Stimulated activated CD4-positive, alpha-beta T cell treated with anti-CD3 and anti-CD28 coated beads, Interleukin-2, amount 100 ng/mL, for 4 hours (primary cell): ENCODE measurements around the gene SNX11.
"Not testable (repeated sequence)": the region's sequence is repeated elsewhere in the genome, so short reads cannot be mapped to it uniquely, and the experiment has no call there.

Experiments used
- DNase-seq: peaks from one replicate; pipeline ENCODE4 v3.0.0-alpha.2; 2020; ENCODE audit warnings: low read depth

The SNX11 gene, protein sequence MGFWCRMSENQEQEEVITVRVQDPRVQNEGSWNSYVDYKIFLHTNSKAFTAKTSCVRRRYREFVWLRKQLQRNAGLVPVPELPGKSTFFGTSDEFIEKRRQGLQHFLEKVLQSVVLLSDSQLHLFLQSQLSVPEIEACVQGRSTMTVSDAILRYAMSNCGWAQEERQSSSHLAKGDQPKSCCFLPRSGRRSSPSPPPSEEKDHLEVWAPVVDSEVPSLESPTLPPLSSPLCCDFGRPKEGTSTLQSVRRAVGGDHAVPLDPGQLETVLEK

GRCh38 chr17:48107137-48108055, at the start of gene SNX11:
Gene SNX11, plus strand, starts transcription at chr17:48107766. Its CDS starts 4,278 bp downstream, at chr17:48112044.
- peak; percentile 97 for DNase-seq

DNA sequence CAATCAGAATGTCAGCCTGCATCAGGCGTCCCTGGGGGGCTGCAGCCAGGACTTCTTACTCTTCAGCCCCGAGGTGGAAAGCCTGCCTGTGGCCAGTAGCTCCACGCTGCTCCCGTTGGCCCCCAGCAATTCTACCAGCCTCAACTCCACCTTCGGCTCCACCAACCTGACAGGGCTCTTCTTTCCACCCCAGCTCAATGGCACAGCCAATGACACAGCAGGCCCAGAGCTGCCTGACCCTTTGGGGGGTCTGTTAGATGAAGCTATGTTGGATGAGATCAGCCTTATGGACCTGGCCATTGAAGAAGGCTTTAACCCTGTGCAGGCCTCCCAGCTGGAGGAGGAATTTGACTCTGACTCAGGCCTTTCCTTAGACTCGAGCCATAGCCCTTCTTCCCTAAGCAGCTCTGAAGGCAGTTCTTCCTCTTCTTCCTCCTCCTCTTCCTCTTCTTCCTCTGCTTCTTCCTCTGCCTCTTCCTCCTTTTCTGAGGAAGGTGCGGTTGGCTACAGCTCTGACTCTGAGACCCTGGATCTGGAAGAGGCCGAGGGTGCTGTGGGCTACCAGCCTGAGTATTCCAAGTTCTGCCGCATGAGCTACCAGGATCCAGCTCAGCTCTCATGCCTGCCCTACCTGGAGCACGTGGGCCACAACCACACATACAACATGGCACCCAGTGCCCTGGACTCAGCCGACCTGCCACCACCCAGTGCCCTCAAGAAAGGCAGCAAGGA, 49.0 kb upstream of the SNX11 start:
- DNase-seq: no peak

DNA sequence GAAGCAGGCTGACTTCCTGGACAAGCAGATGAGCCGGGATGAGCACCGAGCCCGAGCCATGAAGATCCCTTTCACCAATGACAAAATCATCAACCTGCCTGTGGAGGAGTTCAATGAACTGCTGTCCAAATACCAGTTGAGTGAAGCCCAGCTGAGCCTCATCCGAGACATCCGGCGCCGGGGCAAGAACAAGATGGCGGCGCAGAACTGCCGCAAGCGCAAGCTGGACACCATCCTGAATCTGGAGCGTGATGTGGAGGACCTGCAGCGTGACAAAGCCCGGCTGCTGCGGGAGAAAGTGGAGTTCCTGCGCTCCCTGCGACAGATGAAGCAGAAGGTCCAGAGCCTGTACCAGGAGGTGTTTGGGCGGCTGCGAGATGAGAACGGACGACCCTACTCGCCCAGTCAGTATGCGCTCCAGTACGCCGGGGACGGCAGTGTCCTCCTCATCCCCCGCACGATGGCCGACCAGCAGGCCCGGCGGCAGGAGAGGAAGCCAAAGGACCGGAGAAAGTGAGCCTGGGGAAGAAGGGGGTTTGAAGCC, 48.4 kb upstream of the SNX11 start:
- no peak for DNase-seq

GRCh38 chr17:48060249-48060648, 47.3 kb upstream of the SNX11 start:
- DNase-seq: no peak

DNA sequence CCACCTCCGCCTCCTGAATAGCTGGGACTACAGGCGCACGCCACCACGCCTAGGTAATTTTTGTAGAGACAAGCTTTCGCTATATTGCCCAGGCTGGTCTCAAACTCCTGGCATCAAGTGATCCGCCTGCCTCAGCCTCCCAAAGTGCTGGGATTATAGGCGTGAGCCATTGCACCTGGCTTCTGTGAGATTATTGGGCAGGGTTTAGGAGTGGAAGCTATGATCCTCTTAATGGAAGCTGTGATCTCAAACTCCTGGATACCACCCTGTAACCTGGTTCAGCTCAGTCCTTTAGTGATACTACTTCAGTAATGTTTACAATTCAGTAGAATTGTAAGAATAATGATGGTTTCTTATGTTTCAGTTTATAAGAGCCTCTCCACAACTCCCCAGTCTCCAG, 45.3 kb upstream of the SNX11 start:
- DNase-seq: no peak

- no peak for DNase-seq
Observed at GRCh38 chr17:48064638-48065037, 42.9 kb upstream of the SNX11 start.

DNA sequence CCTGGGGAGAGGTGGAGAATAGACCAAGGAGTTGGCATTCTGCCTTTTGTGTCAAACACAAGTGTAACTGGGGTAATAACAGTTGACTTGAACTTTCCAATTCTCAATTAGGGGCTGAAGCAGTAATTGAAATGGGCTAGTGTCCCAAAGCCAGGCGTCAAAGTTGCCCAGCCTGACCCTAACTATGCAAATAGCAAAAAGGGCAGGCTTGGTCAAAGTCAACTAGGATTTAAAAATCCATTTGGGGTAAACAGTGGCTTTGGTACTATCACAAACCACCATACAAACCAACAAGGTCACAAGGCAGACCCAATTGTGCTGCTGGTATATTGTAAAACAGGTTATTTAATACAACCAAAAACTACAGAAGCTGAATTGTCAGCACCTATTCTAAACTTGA, 41.4 kb upstream of the SNX11 start:
- no peak for DNase-seq

DNA sequence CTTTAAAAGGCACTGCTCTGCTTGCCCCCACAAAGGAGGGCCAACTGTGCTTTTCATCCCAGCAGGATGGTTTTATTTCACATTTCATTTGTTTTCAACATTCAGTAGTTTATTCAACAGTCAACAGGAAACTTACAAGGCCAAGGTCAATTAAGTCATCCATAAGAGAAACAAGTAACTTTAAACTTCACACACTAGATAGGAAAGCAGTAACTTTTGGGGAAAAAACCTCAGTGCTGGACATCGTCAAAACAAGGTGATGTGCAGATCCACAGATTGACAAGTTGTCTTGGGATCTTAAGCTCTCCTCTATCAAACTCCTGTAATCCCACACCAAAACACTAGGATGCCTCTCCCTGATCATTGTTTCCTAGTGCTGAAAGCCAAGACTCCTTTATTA, 40.9 kb upstream of the SNX11 start:
- DNase-seq: no peak

DNA sequence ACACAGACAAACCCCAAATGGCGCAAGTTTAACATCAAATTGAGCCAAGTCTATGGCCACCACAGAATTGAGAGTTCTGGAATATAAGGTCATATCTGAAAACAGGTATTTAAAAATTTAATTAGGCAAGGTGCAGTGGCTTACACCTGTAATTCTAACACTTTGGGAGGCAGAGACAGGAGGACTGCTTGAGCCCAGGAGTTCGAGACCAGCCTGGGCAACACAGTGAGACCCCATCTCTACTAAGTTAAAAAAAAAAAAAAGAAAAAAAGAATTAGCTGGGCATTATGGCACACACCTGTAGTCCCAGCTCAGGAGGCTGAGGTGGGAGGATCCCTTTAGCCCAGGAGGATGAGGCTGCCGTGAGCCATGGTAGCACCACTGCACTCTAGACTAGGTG, 40.3 kb upstream of the SNX11 start:
- no peak for DNase-seq

GRCh38 chr17:48067808-48068207, 39.8 kb upstream of the SNX11 start:
- DNase-seq: not testable (repeated sequence)

- DNase-seq: no peak
Observed at GRCh38 chr17:48068491-48068961, 39.0 kb upstream of the SNX11 start.

GRCh38 chr17:48070195-48070594, 37.4 kb upstream of the SNX11 start:
- no peak for DNase-seq

DNA sequence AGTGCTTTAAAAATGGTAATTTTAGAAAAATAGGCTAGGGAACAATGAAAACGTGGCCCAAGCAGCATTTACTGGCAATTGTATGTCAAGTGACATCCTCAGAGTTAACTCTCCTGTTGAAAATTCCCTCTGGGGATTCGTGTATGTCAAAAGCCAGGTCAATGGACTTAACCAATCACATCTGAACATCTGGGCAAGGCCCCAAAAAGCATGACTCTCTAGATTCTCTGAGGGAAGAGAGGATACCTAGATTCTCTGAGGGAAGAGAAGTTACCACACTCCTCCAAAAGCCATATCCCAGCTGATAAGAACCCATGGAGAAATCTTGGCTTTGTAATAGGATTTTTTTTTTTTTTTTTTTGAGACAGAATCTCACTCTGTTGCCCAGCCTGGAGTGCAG, 35.9 kb upstream of the SNX11 start:
- no peak for DNase-seq

DNA sequence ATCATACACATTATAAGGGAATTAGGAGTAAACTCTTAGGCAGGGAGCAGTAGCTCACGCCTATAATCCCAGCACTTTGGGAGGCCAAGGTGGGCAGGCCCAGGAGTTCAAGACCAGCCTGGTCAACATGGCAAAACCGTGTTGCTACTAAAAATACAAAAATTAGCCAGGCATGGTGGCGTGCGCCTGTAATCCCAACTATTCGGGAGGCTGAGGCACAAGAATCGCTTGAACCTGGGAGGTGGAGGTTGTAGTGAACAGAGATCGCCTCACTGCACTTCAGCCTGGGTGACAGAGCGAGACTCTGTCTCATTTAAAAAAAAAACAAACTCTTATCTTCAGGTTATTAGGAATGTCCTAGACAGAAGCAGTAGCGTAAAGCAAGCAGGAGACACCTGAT, 34.8 kb upstream of the SNX11 start:
- DNase-seq: not testable (repeated sequence)

GRCh38 chr17:48073566-48074094, 33.9 kb upstream of the SNX11 start:
- DNase-seq: not testable (repeated sequence)

- peak; percentile 72 for DNase-seq
Observed at GRCh38 chr17:48074322-48075081, 33.1 kb upstream of the SNX11 start.

GRCh38 chr17:48077152-48077551, 30.4 kb upstream of the SNX11 start:
- DNase-seq: not testable (repeated sequence)

GRCh38 chr17:48081858-48082257, 25.7 kb upstream of the SNX11 start:
- DNase-seq: no peak

DNA sequence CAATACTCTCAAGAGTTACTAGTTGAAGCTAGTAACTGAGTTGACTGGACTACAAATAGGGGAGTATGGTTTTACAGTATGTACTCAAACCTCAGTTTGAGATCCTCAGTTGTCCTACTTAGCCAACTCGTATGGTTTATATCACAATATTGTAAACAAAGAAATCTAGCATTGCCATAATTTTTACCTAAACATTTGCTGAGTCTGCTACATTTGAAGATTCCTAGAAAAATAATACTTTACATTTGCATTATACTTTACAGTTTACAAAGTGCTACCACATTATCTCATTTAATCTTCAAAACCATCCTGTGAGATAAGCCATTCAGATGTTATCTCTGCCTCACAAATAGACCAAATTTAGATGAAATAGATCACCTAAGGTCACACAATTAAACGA, 22.6 kb upstream of the SNX11 start:
- DNase-seq: no peak

GRCh38 chr17:48093341-48094045, 14.1 kb upstream of the SNX11 start:
- DNase-seq: no peak

DNA sequence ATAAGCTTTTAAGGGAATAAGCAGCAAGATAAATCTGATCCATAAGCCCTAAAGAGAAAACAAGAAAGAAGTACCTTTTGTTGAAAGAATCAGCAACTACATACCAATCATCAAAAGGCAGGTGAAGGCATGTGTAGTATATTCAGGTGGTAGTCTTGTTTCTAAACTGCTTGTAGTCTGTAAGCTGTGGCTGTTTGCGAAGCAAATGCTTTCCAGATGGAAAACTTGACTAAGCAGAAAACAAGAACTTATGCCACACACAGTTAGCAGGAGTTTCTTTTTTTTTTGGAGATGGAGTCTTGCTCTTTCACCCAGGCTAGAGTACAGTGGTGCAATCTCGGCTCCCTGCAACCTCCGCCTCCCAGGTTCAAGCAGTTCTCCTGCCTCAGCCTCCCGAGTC, 12.0 kb upstream of the SNX11 start:
- DNase-seq: no peak
